ENCODE results near the gene ATG4A.

ATG4A gene

DNA sequence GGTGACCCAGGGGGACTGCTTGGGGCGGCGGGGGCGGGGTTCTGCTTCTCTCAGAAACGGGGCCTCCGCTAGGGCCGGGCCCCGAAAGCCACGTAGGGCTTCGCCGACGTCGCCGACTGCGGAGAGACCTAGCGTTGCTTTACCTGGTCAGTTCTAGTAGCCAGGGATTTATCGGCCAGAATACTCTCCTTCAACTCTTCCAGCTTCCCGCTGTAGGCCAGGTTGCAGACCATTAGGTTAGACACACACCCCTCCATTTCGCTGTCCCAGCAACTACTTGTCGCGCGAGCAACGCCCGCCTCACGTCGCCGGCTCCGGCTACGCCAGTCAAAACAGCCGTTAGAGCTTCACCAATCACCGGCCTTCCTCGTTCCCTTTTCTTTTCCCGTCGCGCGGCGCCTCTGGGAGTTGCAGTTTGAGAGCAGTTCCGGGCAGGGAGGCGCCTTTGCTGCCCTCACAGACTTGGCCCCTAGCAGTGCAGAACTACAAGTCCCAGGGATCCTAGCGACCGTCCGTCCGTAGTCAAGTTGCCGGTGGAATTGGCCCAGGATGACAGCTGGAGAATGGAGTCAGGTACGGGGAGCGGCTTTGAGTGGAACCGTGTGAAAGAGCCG, at the start of gene ATG4A, which contains the start of gene PSMD10:
Gene ATG4A, plus strand, starts transcription at position 515 of the 614 bp plus-strand sequence. Its CDS starts 49 bp downstream, at position 564.
Gene PSMD10, minus strand, starts transcription at position 279 of the 614 bp plus-strand sequence. Its CDS starts 22 bp downstream, at position 257.
- Histone ChIP-seq H3K9ac (ENCODE audit: low read depth in 1 of 2, low read length in 2 of 2) (peak within 1 kb of the TSS; percentile 75 to 89), H3K27ac (ENCODE audit: low read depth in 2 of 2, low read length in 2 of 2) (peak within 1 kb of the TSS; percentile 77 to 84), H3K27me3 (ENCODE audit: control insufficient read depth in 2 of 2, insufficient read depth in 2 of 2, low read length in 2 of 2) (no peaks in the 10 kb centered on the region), H3K9me3 (ENCODE audit: control insufficient read depth in 2 of 2, low read length in 2 of 2) (no peaks in the 10 kb centered on the region), H3K36me3 (ENCODE audit: control insufficient read depth in 2 of 2, insufficient read depth in 2 of 2, low read length in 2 of 2) (peaks cover 3 to 4% of the 10 kb centered on the region in 2 donors), H3K4me3 (ENCODE audit: low read length in 2 of 2) (peak within 1 kb of the TSS; percentile 82 to 87), H3K4me1 (ENCODE audit: control insufficient read depth in 2 of 2, insufficient read depth in 2 of 2, low read length in 2 of 2) (peaks cover 0 to 7% of the 10 kb centered on the region in 2 donors)

DNA sequence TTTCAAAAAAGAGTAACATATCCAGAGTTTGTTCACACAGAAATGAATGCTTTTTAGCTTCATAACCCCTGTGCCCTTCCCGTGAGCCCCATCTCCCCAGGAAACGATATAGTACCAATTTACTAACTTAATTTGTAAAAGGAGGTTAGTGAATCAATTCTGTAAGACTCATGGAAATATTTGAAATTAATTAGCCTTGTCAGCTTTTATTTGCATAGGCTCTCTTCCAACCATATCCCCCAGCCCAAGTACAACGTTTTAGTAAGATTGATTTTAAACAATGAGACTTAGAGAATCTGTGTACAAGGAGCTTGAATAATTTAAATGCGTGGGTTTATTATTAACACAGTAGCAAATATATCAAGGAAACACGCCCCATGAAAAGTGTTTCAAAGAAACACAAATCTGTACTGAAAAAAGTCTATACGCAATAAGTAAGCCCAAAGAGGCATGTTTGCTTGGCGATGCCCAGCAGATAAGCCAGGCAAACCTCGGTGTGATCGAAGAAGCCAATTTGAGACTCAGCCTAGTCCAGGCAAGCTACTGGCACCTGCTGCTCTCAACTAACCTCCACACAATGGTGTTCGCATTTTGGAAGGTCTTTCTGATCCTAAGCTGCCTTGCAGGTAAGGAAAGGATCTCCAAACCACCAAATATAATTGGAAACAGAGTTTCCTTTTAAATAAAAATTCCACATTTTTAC, 46.9 kb upstream of the ATG4A start, which contains the start of gene VSIG1:
Gene VSIG1, plus strand, starts transcription at position 512 of the 703 bp plus-strand sequence. Its CDS starts 66 bp downstream, at position 578.
- Histone ChIP-seq H3K9me3 (ENCODE audit: control insufficient read depth in 2 of 2, low read length in 2 of 2) (no peaks in the 10 kb centered on the region), H3K36me3 (ENCODE audit: control insufficient read depth in 2 of 2, insufficient read depth in 2 of 2, low read length in 2 of 2) (no peaks in the 10 kb centered on the region), H3K4me1 (ENCODE audit: control insufficient read depth in 2 of 2, insufficient read depth in 2 of 2, low read length in 2 of 2) (no peaks in the 10 kb centered on the region), H3K9ac (ENCODE audit: low read depth in 1 of 2, low read length in 2 of 2) (no peak within 1 kb of the TSS), H3K27ac (ENCODE audit: low read depth in 2 of 2, low read length in 2 of 2) (no peak within 1 kb of the TSS), H3K27me3 (ENCODE audit: control insufficient read depth in 2 of 2, insufficient read depth in 2 of 2, low read length in 2 of 2) (peaks cover 0 to 11% of the 10 kb centered on the region in 2 donors), H3K4me3 (ENCODE audit: low read length in 2 of 2) (no peak within 1 kb of the TSS)

DNA sequence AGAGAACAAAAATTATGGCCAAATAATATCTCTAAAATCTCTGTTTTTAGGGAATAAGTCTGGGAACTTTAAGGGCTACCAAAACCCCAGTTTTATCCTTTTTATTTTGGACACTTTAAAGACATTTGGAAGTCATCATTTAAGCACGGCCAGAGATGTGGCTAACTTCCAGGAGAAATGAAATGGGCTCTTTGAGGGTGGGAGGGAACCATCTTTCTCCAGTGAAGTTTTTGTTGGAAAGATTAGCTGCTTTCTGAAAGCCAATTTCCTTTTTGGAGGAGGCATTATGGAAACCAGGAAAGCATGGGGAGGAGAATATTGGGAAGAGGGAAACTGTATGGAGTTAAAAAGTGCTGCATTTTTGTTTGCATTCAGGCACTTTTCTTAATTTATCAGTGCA, 41.9 kb upstream of the ATG4A start:
- Histone ChIP-seq H3K4me3 (ENCODE audit: low read length in 2 of 2) (no peak overlapping the region), H3K36me3 (ENCODE audit: control insufficient read depth in 2 of 2, insufficient read depth in 2 of 2, low read length in 2 of 2) (no peaks in the 10 kb centered on the region), H3K9ac (ENCODE audit: low read depth in 1 of 2, low read length in 2 of 2) (no peak overlapping the region), H3K9me3 (ENCODE audit: control insufficient read depth in 2 of 2, low read length in 2 of 2) (no peaks in the 10 kb centered on the region), H3K27me3 (ENCODE audit: control insufficient read depth in 2 of 2, insufficient read depth in 2 of 2, low read length in 2 of 2) (no peaks in the 10 kb centered on the region), H3K4me1 (ENCODE audit: control insufficient read depth in 2 of 2, insufficient read depth in 2 of 2, low read length in 2 of 2) (no peaks in the 10 kb centered on the region), H3K27ac (ENCODE audit: low read depth in 2 of 2, low read length in 2 of 2) (no peak overlapping the region)

GRCh38 chrX:108053218-108053617, 38.4 kb upstream of the ATG4A start:
- Histone ChIP-seq H3K27me3 (ENCODE audit: control insufficient read depth in 2 of 2, insufficient read depth in 2 of 2, low read length in 2 of 2) (no peaks in the 10 kb centered on the region), H3K9ac (ENCODE audit: low read depth in 1 of 2, low read length in 2 of 2) (no peak overlapping the region), H3K4me3 (ENCODE audit: low read length in 2 of 2) (no peak overlapping the region), H3K27ac (ENCODE audit: low read depth in 2 of 2, low read length in 2 of 2) (no peak overlapping the region), H3K9me3 (ENCODE audit: control insufficient read depth in 2 of 2, low read length in 2 of 2) (no peaks in the 10 kb centered on the region), H3K36me3 (ENCODE audit: control insufficient read depth in 2 of 2, insufficient read depth in 2 of 2, low read length in 2 of 2) (no peaks in the 10 kb centered on the region), H3K4me1 (ENCODE audit: control insufficient read depth in 2 of 2, insufficient read depth in 2 of 2, low read length in 2 of 2) (no peaks in the 10 kb centered on the region)

DNA sequence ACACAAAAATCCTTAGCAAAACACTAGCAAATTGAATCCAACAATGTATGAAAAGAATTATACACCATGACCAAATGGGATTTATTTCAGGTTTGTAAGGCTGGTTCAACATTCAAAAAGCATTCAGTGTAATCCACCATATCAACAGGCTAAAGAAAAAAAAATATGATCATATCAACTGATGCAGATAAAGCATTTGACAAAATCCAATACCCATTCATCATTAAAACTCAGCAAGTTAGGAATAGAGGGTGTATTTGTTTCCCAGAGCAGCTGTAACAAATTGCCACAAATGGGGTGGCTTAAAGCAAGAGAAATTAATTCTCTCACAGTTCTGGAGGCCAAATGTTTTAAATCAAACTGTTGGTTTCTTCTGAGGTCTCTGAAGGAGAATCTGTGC, 36.0 kb upstream of the ATG4A start:
- Histone ChIP-seq H3K4me3 (ENCODE audit: low read length in 2 of 2) (no peak overlapping the region), H3K27ac (ENCODE audit: low read depth in 2 of 2, low read length in 2 of 2) (no peak overlapping the region), H3K9ac (ENCODE audit: low read depth in 1 of 2, low read length in 2 of 2) (no peak overlapping the region), H3K4me1 (ENCODE audit: control insufficient read depth in 2 of 2, insufficient read depth in 2 of 2, low read length in 2 of 2) (no peaks in the 10 kb centered on the region), H3K27me3 (ENCODE audit: control insufficient read depth in 2 of 2, insufficient read depth in 2 of 2, low read length in 2 of 2) (peaks cover 0 to 3% of the 10 kb centered on the region in 2 donors), H3K9me3 (ENCODE audit: control insufficient read depth in 2 of 2, low read length in 2 of 2) (no peaks in the 10 kb centered on the region), H3K36me3 (ENCODE audit: control insufficient read depth in 2 of 2, insufficient read depth in 2 of 2, low read length in 2 of 2) (no peaks in the 10 kb centered on the region)

- H3K4me1 ChIP-seq (ENCODE audit: control insufficient read depth in 2 of 2, insufficient read depth in 2 of 2, low read length in 2 of 2), result no peaks in the 10 kb centered on the region
- H3K27me3 ChIP-seq (ENCODE audit: control insufficient read depth in 2 of 2, insufficient read depth in 2 of 2, low read length in 2 of 2), result peaks cover 3 to 7% of the 10 kb centered on the region in 2 donors
- no peaks in the 10 kb centered on the region for H3K9me3 ChIP-seq (ENCODE audit: control insufficient read depth in 2 of 2, low read length in 2 of 2)
- H3K4me3 ChIP-seq (ENCODE audit: low read length in 2 of 2), result no peak overlapping the region
- H3K36me3 ChIP-seq (ENCODE audit: control insufficient read depth in 2 of 2, insufficient read depth in 2 of 2, low read length in 2 of 2), result no peaks in the 10 kb centered on the region
- no peak overlapping the region for H3K27ac ChIP-seq (ENCODE audit: low read depth in 2 of 2, low read length in 2 of 2)
- H3K9ac ChIP-seq (ENCODE audit: low read depth in 1 of 2, low read length in 2 of 2), result no peak overlapping the region
Observed at GRCh38 chrX:108059801-108060200, 31.8 kb upstream of the ATG4A start.

DNA sequence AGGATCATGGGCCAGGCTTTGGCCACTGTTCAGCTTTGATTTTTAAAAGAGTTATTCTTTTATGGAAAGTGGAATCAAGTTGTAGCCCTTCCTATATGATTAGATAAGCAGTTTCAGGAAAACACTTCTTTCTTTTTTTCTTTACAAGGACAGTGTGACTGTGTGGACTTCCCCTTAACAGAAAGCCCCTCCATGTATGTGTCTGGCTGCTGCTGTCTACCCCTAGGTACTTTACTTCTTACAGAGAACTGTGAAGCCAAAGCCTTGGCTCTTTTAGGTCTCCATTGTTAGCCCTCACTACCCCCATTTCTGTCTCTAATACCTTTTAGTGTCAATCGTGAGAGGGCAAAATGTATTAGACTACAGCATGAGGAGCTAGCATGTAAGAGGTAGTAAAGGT, 27.6 kb upstream of the ATG4A start:
- no peak overlapping the region for H3K9ac ChIP-seq (ENCODE audit: low read depth in 1 of 2, low read length in 2 of 2)
- no peaks in the 10 kb centered on the region for H3K9me3 ChIP-seq (ENCODE audit: control insufficient read depth in 2 of 2, low read length in 2 of 2)

DNA sequence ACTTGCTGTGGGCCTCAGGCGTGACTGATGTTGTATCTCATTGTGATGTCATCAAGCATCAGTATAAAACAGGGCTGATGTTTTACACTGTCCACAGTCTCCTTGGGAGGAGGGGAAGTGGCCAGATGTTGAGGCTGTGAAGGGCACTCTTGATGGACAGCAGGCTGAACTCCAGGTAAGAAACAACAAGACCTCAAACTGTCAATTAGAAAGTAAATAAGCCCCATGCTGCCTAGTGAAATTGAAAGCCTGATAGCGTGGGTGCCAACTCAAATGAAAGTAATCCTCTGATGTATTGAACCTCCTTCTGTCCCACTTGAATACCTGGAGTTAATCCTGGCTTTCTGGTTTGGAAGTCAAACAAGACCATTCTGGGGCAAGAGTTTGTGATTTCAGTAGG, 27.0 kb upstream of the ATG4A start:
- H3K4me3 ChIP-seq (ENCODE audit: low read length in 2 of 2), result no peak overlapping the region
- no peaks in the 10 kb centered on the region for H3K36me3 ChIP-seq (ENCODE audit: control insufficient read depth in 2 of 2, insufficient read depth in 2 of 2, low read length in 2 of 2)
- H3K4me1 ChIP-seq (ENCODE audit: control insufficient read depth in 2 of 2, insufficient read depth in 2 of 2, low read length in 2 of 2), result no peaks in the 10 kb centered on the region
- H3K27me3 ChIP-seq (ENCODE audit: control insufficient read depth in 2 of 2, insufficient read depth in 2 of 2, low read length in 2 of 2), result peaks cover 3 to 7% of the 10 kb centered on the region in 2 donors
- no peak overlapping the region for H3K9ac ChIP-seq (ENCODE audit: low read depth in 1 of 2, low read length in 2 of 2)
- H3K27ac ChIP-seq (ENCODE audit: low read depth in 2 of 2, low read length in 2 of 2), result no peak overlapping the region
- H3K9me3 ChIP-seq (ENCODE audit: control insufficient read depth in 2 of 2, low read length in 2 of 2), result no peaks in the 10 kb centered on the region

More for the DNA sequence above, 27.6 kb upstream of the ATG4A start:
- Histone ChIP-seq H3K27me3 (ENCODE audit: control insufficient read depth in 2 of 2, insufficient read depth in 2 of 2, low read length in 2 of 2) (peaks cover 3 to 7% of the 10 kb centered on the region in 2 donors), H3K4me1 (ENCODE audit: control insufficient read depth in 2 of 2, insufficient read depth in 2 of 2, low read length in 2 of 2) (no peaks in the 10 kb centered on the region), H3K4me3 (ENCODE audit: low read length in 2 of 2) (no peak overlapping the region), H3K36me3 (ENCODE audit: control insufficient read depth in 2 of 2, insufficient read depth in 2 of 2, low read length in 2 of 2) (no peaks in the 10 kb centered on the region), H3K27ac (ENCODE audit: low read depth in 2 of 2, low read length in 2 of 2) (no peak overlapping the region)

GRCh38 chrX:108068121-108068520, 23.5 kb upstream of the ATG4A start:
- H3K36me3 ChIP-seq (ENCODE audit: control insufficient read depth in 2 of 2, insufficient read depth in 2 of 2, low read length in 2 of 2), result no peaks in the 10 kb centered on the region
- peaks cover 0 to 7% of the 10 kb centered on the region in 2 donors for H3K27me3 ChIP-seq (ENCODE audit: control insufficient read depth in 2 of 2, insufficient read depth in 2 of 2, low read length in 2 of 2)

GRCh38 chrX:108070891-108071290, 20.7 kb upstream of the ATG4A start:
- Histone ChIP-seq H3K27ac (ENCODE audit: low read depth in 2 of 2, low read length in 2 of 2) (no peak overlapping the region), H3K27me3 (ENCODE audit: control insufficient read depth in 2 of 2, insufficient read depth in 2 of 2, low read length in 2 of 2) (no peaks in the 10 kb centered on the region), H3K9me3 (ENCODE audit: control insufficient read depth in 2 of 2, low read length in 2 of 2) (no peaks in the 10 kb centered on the region), H3K4me3 (ENCODE audit: low read length in 2 of 2) (no peak overlapping the region), H3K4me1 (ENCODE audit: control insufficient read depth in 2 of 2, insufficient read depth in 2 of 2, low read length in 2 of 2) (no peaks in the 10 kb centered on the region), H3K9ac (ENCODE audit: low read depth in 1 of 2, low read length in 2 of 2) (no peak overlapping the region), H3K36me3 (ENCODE audit: control insufficient read depth in 2 of 2, insufficient read depth in 2 of 2, low read length in 2 of 2) (no peaks in the 10 kb centered on the region)

More at GRCh38 chrX:108068121-108068520, 23.5 kb upstream of the ATG4A start:
- Histone ChIP-seq H3K9me3 (ENCODE audit: control insufficient read depth in 2 of 2, low read length in 2 of 2) (no peaks in the 10 kb centered on the region), H3K4me1 (ENCODE audit: control insufficient read depth in 2 of 2, insufficient read depth in 2 of 2, low read length in 2 of 2) (no peaks in the 10 kb centered on the region), H3K9ac (ENCODE audit: low read depth in 1 of 2, low read length in 2 of 2) (no peak overlapping the region), H3K4me3 (ENCODE audit: low read length in 2 of 2) (no peak overlapping the region), H3K27ac (ENCODE audit: low read depth in 2 of 2, low read length in 2 of 2) (no peak overlapping the region)
